SU-DHL-6 (cell line): ENCODE measurements around the gene CXCL6.

Experiments used
- CTCF ChIP-seq: fragments of 200-600 bp; sonication (generic); IDR thresholded peaks from one replicate; pipeline ENCODE4 v1.5.1; 2017; ENCODE audit warnings: antibody characterized with exemption, mild to moderate bottlenecking, low read length, moderate library complexity; ENCODE audit not compliant: insufficient read depth, poor library complexity, severe bottlenecking
- EZH2phosphoT487 ChIP-seq: fragments of 200-600 bp; sonication (generic), shearing (Covaris generic); conservative IDR thresholded peaks from 2 replicates; pipeline ENCODE4 v1.6.1; 2018; ENCODE audit warnings: mild to moderate bottlenecking, antibody characterized with exemption, low read length, moderate library complexity, mixed read lengths

- TF ChIP-seq CTCF (no peak), EZH2phosphoT487 (no peak)
These were observed 34.3 kb downstream of the CXCL6 start for GRCh38 chr4:73870768-73871167.
